Measurements from ENCODE around the gene DEPP1.

The DEPP1 gene

GRCh38 chr10:44976352-44977198 is 2.0 kb downstream of the DEPP1 start:
- H3K4me3 ChIP-seq (ENCODE audit: low read depth, low read length) = peak overlapping the region; percentile 68
- no peak for TF ChIP-seq CTCF (IDR thresholded peaks at IDR 0.05; ENCODE audit: low read depth, low read length)

GRCh38 chr10:44975431-44976331 is 2.9 kb downstream of the DEPP1 start:
- H3K4me3 ChIP-seq (ENCODE audit: low read depth, low read length) = no peak overlapping the region; the same call in 1 of the 2 replicates
- TF ChIP-seq CTCF (IDR thresholded peaks at IDR 0.05; ENCODE audit: low read depth, low read length) = no peak

GRCh38 chr10:44974628-44975430 is 3.8 kb downstream of the DEPP1 start:
- H3K4me3 ChIP-seq (ENCODE audit: low read depth, low read length) = peak overlapping the region; percentile 32
- peak; percentile 93 for TF ChIP-seq CTCF (IDR thresholded peaks at IDR 0.05; ENCODE audit: low read depth, low read length)

- TF ChIP-seq CTCF (IDR thresholded peaks at IDR 0.05; ENCODE audit: low read depth, low read length) = no peak
- H3K4me3 ChIP-seq (ENCODE audit: low read depth, low read length) = 0 out of 2 replicates have a peak overlapping the region, but pooled peaks have one; percentile 32
Measured at GRCh38 chr10:44974082-44974627, 4.5 kb downstream of the DEPP1 start.

GRCh38 chr10:44973323-44974081 is 5.1 kb downstream of the DEPP1 start:
- TF ChIP-seq CTCF (IDR thresholded peaks at IDR 0.05; ENCODE audit: low read depth, low read length) = no peak
- H3K4me3 ChIP-seq (ENCODE audit: low read depth, low read length) = no peak overlapping the region

- no peak for TF ChIP-seq CTCF (IDR thresholded peaks at IDR 0.05; ENCODE audit: low read depth, low read length)
- H3K4me3 ChIP-seq (ENCODE audit: low read depth, low read length) = no peak overlapping the region
Measured at GRCh38 chr10:44972874-44973306, 5.7 kb downstream of the DEPP1 start.
